Left cardiac atrium (tissue), 4 donors: ENCODE results near the gene DNAH2. TPM values are rescaled to one million over a fixed set of nuclear protein-coding genes. Genes with fewer than 3 reads are reported as not detected.

ENCODE experiments used
- ATAC-seq, 2 donors: fragments of 200-7000 bp; cut with Tn5 transposase; one replicate each; pipeline ENCODE4 v1.9.1; 2020; ENCODE audit warnings: mild to moderate bottlenecking in 2 of 2, moderate library complexity in 2 of 2
- DNase-seq: peaks from one replicate; pipeline ENCODE4 v3.0.0-alpha.2; 2020
- intact Hi-C, 2 donors: fragments of 100-400 bp; cut with DNase I; formaldehyde crosslinking; loops; one replicate each; pipeline versions ENCODE4 v1.14.1 to v1.15.1; 2022 to 2023
- total RNA-seq, 2 donors: library from RNA; stranded (reverse); fragmentation: NEBNext Ultra II Directional; extraction: Animal tissue kit (Norgen Biotek cat#: 25700); gene quantifications; one replicate each; pipeline ENCODE4 v1.2.1, GENCODE V29; 2021
- donor health status: DM: no; HTN: yes; CAD: no.
- donor health status: DM: no; HTN: yes; CAD: no; lungs with severe emphysema.
- donor health status: DM: yes; HTN: yes; CAD: no.
- donor health status: Dilated cardiomyopathy.

DNAH2 gene
- total RNA-seq, 2 donors from 2014 or later, result 0.05 to 0.24 TPM

GRCh38 chr17:7873051-7873450 lies 155.5 kb downstream of the DNAH2 start:
- intact Hi-C loops, result loop anchor here in 1 of 2 donors (5.0 kb wide), 1 partner anchor 109 kb away; no protein-coding TSS in a partner anchor
- no peak for DNase-seq
- no peak for ATAC-seq

GRCh38 chr17:7875804-7876370 lies 158.3 kb downstream of the DNAH2 start:
- ATAC-seq (no peak), DNase-seq (no peak)
- intact Hi-C loops, result no loop called here

- ATAC-seq (no peak), DNase-seq (no peak)
- intact Hi-C loops, result no loop called here
Measured at GRCh38 chr17:7878234-7878633, 160.7 kb downstream of the DNAH2 start.

- no peak for DNase-seq
- intact Hi-C loops, result loop anchor here in 1 of 2 donors (10.0 kb wide), 1 partner anchor 135 kb away; no protein-coding TSS in a partner anchor
- no peak for ATAC-seq
Measured at GRCh38 chr17:7880076-7880868, 162.7 kb downstream of the DNAH2 start.

DNA sequence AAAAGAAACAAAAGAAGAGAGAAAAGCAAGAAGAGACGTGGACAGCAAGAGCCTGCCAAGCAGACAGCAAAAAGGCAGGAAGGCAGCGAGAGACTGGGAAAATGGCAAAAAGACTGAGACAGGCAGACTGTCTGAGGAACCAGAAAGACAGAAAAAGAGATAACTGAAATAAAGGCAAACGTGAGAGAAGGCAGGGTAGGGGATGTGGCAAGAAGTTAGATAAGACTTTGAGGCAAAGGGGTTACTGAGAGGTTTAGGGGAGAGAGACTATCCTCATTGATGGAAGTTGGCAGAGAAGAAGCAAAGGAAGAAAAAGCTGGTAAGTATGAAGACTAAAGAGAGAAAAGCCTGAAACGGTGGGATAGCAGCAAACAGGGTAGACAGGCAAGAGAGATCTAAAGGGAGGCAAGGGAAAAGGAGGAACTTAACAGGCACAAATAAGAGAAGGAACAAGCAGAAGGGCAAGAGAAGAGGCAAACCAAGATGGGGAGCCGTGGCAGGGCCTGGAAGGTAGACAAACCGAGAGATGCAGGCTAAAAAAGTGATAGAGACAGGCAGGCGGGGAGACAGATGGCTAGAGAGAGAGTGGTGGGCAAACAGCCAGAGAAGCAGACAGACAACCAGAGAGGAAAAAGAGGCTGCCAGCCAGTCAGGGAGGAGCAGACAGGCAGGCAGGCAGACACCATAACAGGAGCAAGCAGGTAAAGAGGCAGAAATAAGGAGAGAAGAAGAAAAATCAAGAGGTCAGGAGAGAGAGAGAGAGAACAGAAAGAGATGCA lies 163.9 kb downstream of the DNAH2 start:
- intact Hi-C loops, result loop anchor here in 1 of 2 donors (10.0 kb wide), 1 partner anchor 137 kb away; no protein-coding TSS in a partner anchor
- DNase-seq (peak; percentile 38), ATAC-seq (no peak)

- intact Hi-C loops, result loop anchor here in 1 of 2 donors (10.0 kb wide), 1 partner anchor 137 kb away; no protein-coding TSS in a partner anchor
- no peak for DNase-seq
- no peak for ATAC-seq
Measured at GRCh38 chr17:7882068-7882467, 164.5 kb downstream of the DNAH2 start.

- no peak for DNase-seq
- intact Hi-C loops, result loop anchor here in 1 of 2 donors (10.0 kb wide), 1 partner anchor 138 kb away; no protein-coding TSS in a partner anchor
- ATAC-seq, result no peak
Measured at GRCh38 chr17:7882629-7883028, 165.1 kb downstream of the DNAH2 start.

Other genes with a start within 250 kb of the DNAH2 start
- 10 to 100 TPM; 62.1 to 62.2 TPM for gene ZBTB4, start 238.1 kb upstream of the DNAH2 start, total RNA-seq
- not detected for gene SLC35G6, start 236.3 kb upstream of the DNAH2 start, total RNA-seq
- gene POLR2A, start 233.4 kb upstream of the DNAH2 start, total RNA-seq, result 10 to 100 TPM; 42.8 to 56.9 TPM
- gene TNFSF12, start 168.7 kb upstream of the DNAH2 start, total RNA-seq, result 10 to 100 TPM; 31.0 to 47.6 TPM
- 10 to 100 TPM; 15.0 to 25.5 TPM for gene TNFSF13, start 159.0 kb upstream of the DNAH2 start, total RNA-seq
- 10 to 100 TPM; 27.2 to 30.5 TPM for gene SENP3, start 155.8 kb upstream of the DNAH2 start, total RNA-seq
- gene CD68, start 138.1 kb upstream of the DNAH2 start, total RNA-seq, result 10 to 100 TPM; 55.5 to 87.3 TPM
- gene MPDU1, start 133.9 kb upstream of the DNAH2 start, total RNA-seq, result 10 to 100 TPM; 30.5 to 35.0 TPM
- 1 to 10 TPM; 3.0 to 4.7 TPM for gene SOX15, start 127.7 kb upstream of the DNAH2 start, total RNA-seq
- gene FXR2, start 102.8 kb upstream of the DNAH2 start, total RNA-seq, result 10 to 100 TPM; 68.3 to 68.7 TPM
- 10 to 100 TPM; 84.1 to 86.4 TPM for gene SAT2, start 89.9 kb upstream of the DNAH2 start, total RNA-seq
- gene SHBG, start 87.6 kb upstream of the DNAH2 start, total RNA-seq, result under 1 TPM; 0.55 to 0.85 TPM
- 1 to 10 TPM; 1.8 to 3.7 TPM for gene ATP1B2, start 66.8 kb upstream of the DNAH2 start, total RNA-seq
- gene TP53, start 30.3 kb upstream of the DNAH2 start, total RNA-seq, result 10 to 100 TPM; 18.5 to 23.7 TPM
- gene WRAP53, start 29.3 kb upstream of the DNAH2 start, total RNA-seq, result 1 to 10 TPM; 3.7 to 6.0 TPM
- gene EFNB3, start 12.5 kb upstream of the DNAH2 start, total RNA-seq, result 1 to 10 TPM; 1.1 to 1.4 TPM
- 10 to 100 TPM; 24.2 to 31.7 TPM for gene KDM6B, start 116.5 kb downstream of the DNAH2 start, total RNA-seq
- gene TMEM88, start 137.3 kb downstream of the DNAH2 start, total RNA-seq, result 10 to 100 TPM; 32.5 to 33.6 TPM
- 10 to 100 TPM; 66.9 to 83.1 TPM for gene NAA38, start 139.8 kb downstream of the DNAH2 start, total RNA-seq
- 10 to 100 TPM; 15.6 to 17.1 TPM for gene CYB5D1, start 140.3 kb downstream of the DNAH2 start, total RNA-seq
- gene CHD3, start 171.0 kb downstream of the DNAH2 start, total RNA-seq, result 10 to 100 TPM; 24.9 to 32.9 TPM
- gene RNF227, start 198.5 kb downstream of the DNAH2 start, total RNA-seq, result 1 to 10 TPM; 1.1 to 1.3 TPM
- under 1 TPM; 0.71 to 0.97 TPM for gene KCNAB3, start 212.1 kb downstream of the DNAH2 start, total RNA-seq
- gene TRAPPC1, start 214.2 kb downstream of the DNAH2 start, total RNA-seq, result 100 to 1,000 TPM in 1 of 2 donors, 10 to 100 TPM in 1; 79.6 to 107 TPM
- 10 to 100 TPM; 13.6 to 14.8 TPM for gene CNTROB, start 214.5 kb downstream of the DNAH2 start, total RNA-seq